Thyroid gland (tissue), 4 donors: Measurements from ENCODE around the gene PDZD2.

Experiments
- CTCF ChIP-seq, 6 experiments: fragments of 200-600 bp in 3 of 6; fragments of 450-650 bp in 3 of 6; sonication (generic) in 3 of 6; IDR thresholded peaks; one replicate each; pipeline ENCODE4 v1.5.1; 2016 to 2019; ENCODE audit warnings: antibody characterized with exemption in 6 of 6, mild to moderate bottlenecking in 2 of 6, inconsistent platforms in 1 of 6, moderate library complexity in 1 of 6
- POLR2A ChIP-seq, 2 donors: fragments of 450-650 bp; IDR thresholded peaks; one replicate each; pipeline ENCODE4 v1.6.1; 2017; ENCODE audit warnings: antibody characterized with exemption in 2 of 2, mild to moderate bottlenecking in 2 of 2, moderate library complexity in 1 of 2

GRCh38 chr5:31770132-31770720 lies 131.3 kb downstream of the PDZD2 start:
- TF ChIP-seq POLR2A (IDR thresholded peaks at IDR 0.05) (no peak), CTCF (IDR thresholded peaks at IDR 0.05) (no peak)
